ENCODE measurements around the gene RABEPK.

- TF ChIP-seq CTCF (IDR thresholded peaks at IDR 0.05; ENCODE audit: poor library complexity) (no peak), EZH2phosphoT487 (IDR thresholded peaks at IDR 0.05; ENCODE audit: low read depth, severe bottlenecking, unreplicated experiment) (no peak), EZH2 (IDR thresholded peaks at IDR 0.05; ENCODE audit: borderline replicate concordance) (no peak)
These were observed 28.1 kb upstream of the RABEPK start for GRCh38 chr9:125172031-125172755.

Data from hepatocyte (in vitro differentiated cells).